Neural cell (in vitro differentiated cells): ENCODE data around the gene AMT. TPM values are rescaled to one million over a fixed set of nuclear protein-coding genes. Genes with fewer than 3 reads are reported as not detected.
A peak's percentile ranks its signal among the peaks of the same experiment; 100 is the strongest.
"Not testable (repeated sequence)": the region's sequence is repeated elsewhere in the genome, so short reads cannot be mapped to it uniquely, and the experiment has no call there.

ENCODE experiments used
- H2AFZ ChIP-seq: fragments of 200-600, 300-800 bp; sonication (generic), shearing (Covaris generic); 2 replicates; pipeline ENCODE4 v1.6.0; 2014; ENCODE audit warnings: low read depth, mild to moderate bottlenecking, antibody characterized with exemption, low read length, moderate library complexity
- H3F3A ChIP-seq: fragments of 200-600 bp; shearing (Covaris generic); 2 replicates; pipeline ENCODE4 v1.6.1; 2016; ENCODE audit warnings: mild to moderate bottlenecking, moderate library complexity, mixed read lengths, antibody characterized with exemption, low read length; ENCODE audit not compliant: insufficient read depth, poor library complexity, severe bottlenecking
- H3K27ac ChIP-seq: fragments of 200-600, 300-800 bp; sonication (generic), shearing (Covaris generic); 2 replicates; pipeline ENCODE4 v1.5.1; 2014; ENCODE audit warnings: mild to moderate bottlenecking, low read length, moderate library complexity
- H3K27me3 ChIP-seq: fragments of 300-800, 200-600 bp; sonication (generic), shearing (Covaris generic); 2 replicates; pipeline ENCODE4 v1.6.0; 2014; ENCODE audit warnings: mild to moderate bottlenecking, low read depth, low read length, moderate library complexity; ENCODE audit not compliant: insufficient read depth
- H3K36me3 ChIP-seq: fragments of 300-800, 200-600 bp; sonication (generic), shearing (Covaris generic); 2 replicates; pipeline ENCODE4 v1.5.1; 2014; ENCODE audit warnings: mild to moderate bottlenecking, antibody characterized with exemption, low read length, moderate library complexity; ENCODE audit not compliant: insufficient read depth
- H3K4me2 ChIP-seq: fragments of 300-800, 200-600 bp; sonication (generic), shearing (Covaris generic); 2 replicates; pipeline ENCODE4 v1.6.0; 2014; ENCODE audit warnings: mild to moderate bottlenecking, low read length
- H3K4me3 ChIP-seq: fragments of 300-800, 200-600 bp; sonication (generic), shearing (Covaris generic); 2 replicates; pipeline ENCODE4 v1.5.1; 2014; ENCODE audit warnings: mild to moderate bottlenecking, low read length, moderate library complexity
- H3K79me2 ChIP-seq: fragments of 200-600 bp; shearing (Covaris generic); replicated peaks from 2 replicates; pipeline ENCODE4 v1.6.0; 2014; ENCODE audit warnings: mild to moderate bottlenecking, low read length, moderate library complexity; ENCODE audit not compliant: insufficient read depth
- H3K9ac ChIP-seq: fragments of 300-800, 200-600 bp; sonication (generic), shearing (Covaris generic); 2 replicates; pipeline ENCODE4 v1.6.1; 2016; ENCODE audit warnings: mild to moderate bottlenecking, low read length, mixed read lengths
- H3K9me2 ChIP-seq: fragments of 200-600 bp; shearing (Covaris generic); 2 replicates; pipeline ENCODE4 v1.6.1; 2016; ENCODE audit warnings: mild to moderate bottlenecking, low read length, mixed read lengths; ENCODE audit not compliant: insufficient read depth
- H3K9me3 ChIP-seq: fragments of 200-600, 300-800 bp; sonication (generic), shearing (Covaris generic); 2 replicates; pipeline ENCODE4 v1.6.1; 2016; ENCODE audit warnings: mild to moderate bottlenecking, mixed run types, low read length, moderate library complexity, mixed read lengths
- H4K20me1 ChIP-seq: fragments of 200-600 bp; shearing (Covaris generic); 2 replicates; pipeline ENCODE4 v1.6.1; 2016; ENCODE audit warnings: mild to moderate bottlenecking, mixed run types; ENCODE audit not compliant: insufficient read depth
- EP300 ChIP-seq: fragments of 450-650 bp; conservative IDR thresholded peaks from 2 replicates; pipeline ENCODE4 v1.6.1; 2014; ENCODE audit warnings: antibody characterized with exemption, mild to moderate bottlenecking, moderate library complexity; ENCODE audit not compliant: poor library complexity, severe bottlenecking
- EZH2 ChIP-seq: fragments of 200-600, 300-800 bp; shearing (Covaris generic), sonication (generic); IDR thresholded peaks from 2 replicates; pipeline ENCODE4 v1.6.1; 2014; ENCODE audit warnings: antibody characterized with exemption, low read length, borderline replicate concordance, mild to moderate bottlenecking; ENCODE audit not compliant: insufficient read depth, poor library complexity, severe bottlenecking
- MXI1 ChIP-seq: fragments of 450-650 bp; conservative IDR thresholded peaks from 2 replicates; pipeline ENCODE4 v1.6.1; 2014; ENCODE audit warnings: antibody characterized with exemption, mild to moderate bottlenecking; ENCODE audit not compliant: poor library complexity, severe bottlenecking
- POLR2AphosphoS5 ChIP-seq: IDR thresholded peaks from 2 replicates; pipeline ENCODE4 v1.6.1; 2012
- RAD21 ChIP-seq: fragments of 450-650 bp; conservative IDR thresholded peaks from 2 replicates; pipeline ENCODE4 v1.6.1; 2014; ENCODE audit warnings: antibody characterized with exemption, mild to moderate bottlenecking, moderate library complexity
- SMC3 ChIP-seq: fragments of 450-650 bp; conservative IDR thresholded peaks from 2 replicates; pipeline ENCODE4 v1.6.1; 2014; ENCODE audit warnings: antibody characterized with exemption, mild to moderate bottlenecking, moderate library complexity; ENCODE audit not compliant: poor library complexity
- TAF1 ChIP-seq: IDR thresholded peaks from 2 replicates; pipeline ENCODE4 v1.6.1; 2012; ENCODE audit warnings: low read depth
- polyA plus RNA-seq: library from polyadenylated mRNA; depleted of rRNA; stranded (reverse); fragments of >200 nt; gene quantifications from 2 replicates; pipeline ENCODE4 v1.2.3, GENCODE V29; 2014
- TF ChIP-seq, protein P1 (sequence below): IDR thresholded peaks from 2 replicates; pipeline ENCODE4 v1.6.1; 2012; ENCODE audit warnings: borderline replicate concordance
- TF ChIP-seq, protein P2 (sequence below): fragments of 450-650 bp; IDR thresholded peaks from 2 replicates; pipeline ENCODE4 v1.5.1; 2014; ENCODE audit warnings: antibody characterized with exemption, mild to moderate bottlenecking, moderate library complexity; ENCODE audit not compliant: poor library complexity, severe bottlenecking

AMT gene
- polyA plus RNA-seq, 1 donor from 2014 or later = 6.1 TPM

DNA sequence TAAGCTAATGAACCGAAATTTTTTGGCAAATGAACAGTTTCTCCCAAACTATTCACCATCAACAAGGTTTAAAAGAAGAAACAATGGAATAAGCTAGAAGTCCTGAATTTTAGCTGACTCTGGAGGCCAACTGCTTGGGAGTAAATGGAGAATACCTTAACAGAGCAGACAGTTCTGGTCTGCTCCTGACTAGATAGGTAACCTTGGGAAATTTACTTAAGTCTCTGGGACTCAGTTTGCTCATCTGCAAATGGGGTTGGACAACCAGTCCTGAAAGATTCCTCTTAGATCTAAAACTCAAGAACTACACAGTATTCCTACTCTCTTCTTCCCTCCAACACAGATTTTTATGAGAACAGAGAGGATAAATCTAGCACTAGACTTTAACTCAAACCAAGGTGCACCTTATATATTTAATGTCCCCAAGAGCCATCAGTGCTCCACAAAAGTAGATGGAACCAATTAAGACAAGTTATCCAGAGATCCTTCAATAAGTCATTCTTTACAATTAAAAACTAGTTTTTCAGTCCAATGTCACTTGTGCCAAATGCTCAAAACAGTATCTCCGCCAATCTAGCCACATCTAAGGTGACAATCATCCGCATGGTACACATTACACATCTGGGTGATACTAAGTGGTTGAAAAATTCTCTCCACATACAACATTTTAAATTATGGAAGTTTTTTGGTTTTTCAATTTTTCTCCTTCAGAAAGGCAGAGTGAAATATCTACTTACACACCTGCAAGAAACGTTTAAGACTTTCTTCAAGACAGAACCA is 12.0 kb downstream of the AMT start:
- Histone ChIP-seq H4K20me1 (peaks cover 7% of the 10 kb centered on the region), H3K36me3 (no peaks in the 10 kb centered on the region), H3K79me2 (peaks cover 61% of the 10 kb centered on the region), H3K27me3 (no peaks in the 10 kb centered on the region), H3K4me2 (peak overlapping the region; percentile 75), H3K4me3 (peak overlapping the region; percentile 73), H3K27ac (no peak overlapping the region), H3K9me3 (no peaks in the 10 kb centered on the region), H3F3A (no peaks in the 10 kb centered on the region), H3K9ac (peak overlapping the region; percentile 85), H3K9me2 (no peaks in the 10 kb centered on the region), H2AFZ (no peak overlapping the region)
- no peak for TF ChIP-seq EP300
- no peak for TF ChIP-seq RAD21
- TF ChIP-seq SMC3 = no peak
- TF ChIP-seq, protein P1, sequence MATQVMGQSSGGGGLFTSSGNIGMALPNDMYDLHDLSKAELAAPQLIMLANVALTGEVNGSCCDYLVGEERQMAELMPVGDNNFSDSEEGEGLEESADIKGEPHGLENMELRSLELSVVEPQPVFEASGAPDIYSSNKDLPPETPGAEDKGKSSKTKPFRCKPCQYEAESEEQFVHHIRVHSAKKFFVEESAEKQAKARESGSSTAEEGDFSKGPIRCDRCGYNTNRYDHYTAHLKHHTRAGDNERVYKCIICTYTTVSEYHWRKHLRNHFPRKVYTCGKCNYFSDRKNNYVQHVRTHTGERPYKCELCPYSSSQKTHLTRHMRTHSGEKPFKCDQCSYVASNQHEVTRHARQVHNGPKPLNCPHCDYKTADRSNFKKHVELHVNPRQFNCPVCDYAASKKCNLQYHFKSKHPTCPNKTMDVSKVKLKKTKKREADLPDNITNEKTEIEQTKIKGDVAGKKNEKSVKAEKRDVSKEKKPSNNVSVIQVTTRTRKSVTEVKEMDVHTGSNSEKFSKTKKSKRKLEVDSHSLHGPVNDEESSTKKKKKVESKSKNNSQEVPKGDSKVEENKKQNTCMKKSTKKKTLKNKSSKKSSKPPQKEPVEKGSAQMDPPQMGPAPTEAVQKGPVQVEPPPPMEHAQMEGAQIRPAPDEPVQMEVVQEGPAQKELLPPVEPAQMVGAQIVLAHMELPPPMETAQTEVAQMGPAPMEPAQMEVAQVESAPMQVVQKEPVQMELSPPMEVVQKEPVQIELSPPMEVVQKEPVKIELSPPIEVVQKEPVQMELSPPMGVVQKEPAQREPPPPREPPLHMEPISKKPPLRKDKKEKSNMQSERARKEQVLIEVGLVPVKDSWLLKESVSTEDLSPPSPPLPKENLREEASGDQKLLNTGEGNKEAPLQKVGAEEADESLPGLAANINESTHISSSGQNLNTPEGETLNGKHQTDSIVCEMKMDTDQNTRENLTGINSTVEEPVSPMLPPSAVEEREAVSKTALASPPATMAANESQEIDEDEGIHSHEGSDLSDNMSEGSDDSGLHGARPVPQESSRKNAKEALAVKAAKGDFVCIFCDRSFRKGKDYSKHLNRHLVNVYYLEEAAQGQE = no peak
- TF ChIP-seq, protein P2, sequence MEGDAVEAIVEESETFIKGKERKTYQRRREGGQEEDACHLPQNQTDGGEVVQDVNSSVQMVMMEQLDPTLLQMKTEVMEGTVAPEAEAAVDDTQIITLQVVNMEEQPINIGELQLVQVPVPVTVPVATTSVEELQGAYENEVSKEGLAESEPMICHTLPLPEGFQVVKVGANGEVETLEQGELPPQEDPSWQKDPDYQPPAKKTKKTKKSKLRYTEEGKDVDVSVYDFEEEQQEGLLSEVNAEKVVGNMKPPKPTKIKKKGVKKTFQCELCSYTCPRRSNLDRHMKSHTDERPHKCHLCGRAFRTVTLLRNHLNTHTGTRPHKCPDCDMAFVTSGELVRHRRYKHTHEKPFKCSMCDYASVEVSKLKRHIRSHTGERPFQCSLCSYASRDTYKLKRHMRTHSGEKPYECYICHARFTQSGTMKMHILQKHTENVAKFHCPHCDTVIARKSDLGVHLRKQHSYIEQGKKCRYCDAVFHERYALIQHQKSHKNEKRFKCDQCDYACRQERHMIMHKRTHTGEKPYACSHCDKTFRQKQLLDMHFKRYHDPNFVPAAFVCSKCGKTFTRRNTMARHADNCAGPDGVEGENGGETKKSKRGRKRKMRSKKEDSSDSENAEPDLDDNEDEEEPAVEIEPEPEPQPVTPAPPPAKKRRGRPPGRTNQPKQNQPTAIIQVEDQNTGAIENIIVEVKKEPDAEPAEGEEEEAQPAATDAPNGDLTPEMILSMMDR = no peak
- TF ChIP-seq MXI1 = no peak
- TF ChIP-seq EZH2 = no peak
- no peak for TF ChIP-seq POLR2AphosphoS5
- TF ChIP-seq TAF1 = no peak

- Histone ChIP-seq H3K9me3 (no peaks in the 10 kb centered on the region), H3K36me3 (no peaks in the 10 kb centered on the region), H3K9me2 (no peaks in the 10 kb centered on the region), H3K4me3 (no peak overlapping the region), H3K4me2 (no peak overlapping the region), H3K27me3 (no peaks in the 10 kb centered on the region), H4K20me1 (peaks cover 7% of the 10 kb centered on the region), H3K9ac (no peak overlapping the region), H3K27ac (no peak overlapping the region), H3F3A (no peaks in the 10 kb centered on the region), H3K79me2 (peaks cover 77% of the 10 kb centered on the region), H2AFZ (no peak overlapping the region)
- TF ChIP-seq EZH2 (no peak), SMC3 (no peak)
Observed at GRCh38 chr3:49406571-49407565, 15.4 kb downstream of the AMT start.

DNA sequence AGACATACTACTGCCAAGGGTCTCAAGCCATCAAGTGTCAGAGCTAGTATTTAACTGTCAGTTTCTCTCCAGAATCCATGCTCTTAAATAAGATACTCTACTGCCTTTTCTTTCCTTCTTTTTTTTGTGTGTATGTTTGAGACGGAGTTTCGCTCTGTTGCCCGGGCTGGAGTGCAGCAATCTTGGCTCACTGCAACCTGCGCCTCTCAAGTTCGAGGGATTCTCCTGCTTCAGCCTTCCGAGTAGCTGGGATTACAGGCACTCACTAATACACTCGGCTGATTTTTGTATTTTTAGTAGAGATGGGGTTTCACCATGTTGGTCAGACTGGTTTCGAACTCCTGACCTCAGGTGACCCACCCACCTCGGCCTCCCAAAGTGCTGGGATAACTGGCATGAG is 16.7 kb downstream of the AMT start:
- not testable (repeated sequence) for H3K9me2 ChIP-seq, H3K4me2 ChIP-seq, H2AFZ ChIP-seq, H4K20me1 ChIP-seq, H3K4me3 ChIP-seq, H3K9ac ChIP-seq, H3K9me3 ChIP-seq, H3K27ac ChIP-seq, H3K27me3 ChIP-seq, H3F3A ChIP-seq, H3K36me3 ChIP-seq
- H3K79me2 ChIP-seq = peaks cover 78% of the 10 kb centered on the region
